Fibroblast of skin of scalp (primary cell): ENCODE results near the gene RPS6KB2.
"Not testable (repeated sequence)": the region's sequence is repeated elsewhere in the genome, so short reads cannot be mapped to it uniquely, and the experiment has no call there.

Experiments used
- DNase-seq: peaks from one replicate; pipeline ENCODE4 v3.0.0-alpha.2; 2013

The RPS6KB2 gene

DNA sequence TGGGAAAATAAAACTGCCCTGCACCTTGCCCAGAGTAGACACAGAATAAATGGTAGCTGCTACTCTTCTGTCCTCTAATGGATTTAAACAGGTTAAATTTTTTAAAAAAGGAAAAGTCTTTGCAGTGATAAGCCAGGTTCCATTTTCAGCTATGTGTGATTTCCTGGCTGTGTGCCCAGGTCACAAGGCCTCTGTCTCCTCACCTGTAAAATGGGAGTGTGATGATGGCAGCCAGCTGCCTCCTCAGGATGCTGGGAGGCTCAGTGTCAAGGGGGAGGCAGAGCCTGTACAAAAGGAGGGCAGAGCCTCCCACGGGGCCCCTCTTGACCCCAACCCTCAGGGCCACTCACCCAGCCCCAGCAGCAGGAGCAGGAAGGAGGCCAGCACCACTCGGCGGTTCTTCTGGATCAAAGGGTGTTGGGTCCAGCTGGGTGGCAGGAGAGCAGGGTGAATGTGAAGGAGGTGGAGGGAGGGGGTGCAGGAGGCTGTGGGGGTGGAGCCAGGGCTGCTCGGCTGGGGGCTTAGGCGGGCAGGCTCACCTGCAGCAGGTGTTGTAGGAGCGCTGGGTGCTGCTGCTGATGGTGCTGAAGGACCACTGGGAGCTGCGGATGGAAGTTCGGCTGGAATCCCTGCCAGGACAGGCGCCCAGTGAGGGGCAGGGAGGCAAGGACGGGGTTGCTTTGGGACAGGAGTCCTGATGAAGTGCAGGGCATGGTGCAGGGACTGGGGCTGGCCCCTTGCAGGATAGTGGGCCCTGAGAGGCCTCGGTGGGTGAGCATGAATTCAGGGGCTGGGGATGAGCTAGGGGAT lies 38.9 kb downstream of the RPS6KB2 start:
- DNase-seq: no peak

DNA sequence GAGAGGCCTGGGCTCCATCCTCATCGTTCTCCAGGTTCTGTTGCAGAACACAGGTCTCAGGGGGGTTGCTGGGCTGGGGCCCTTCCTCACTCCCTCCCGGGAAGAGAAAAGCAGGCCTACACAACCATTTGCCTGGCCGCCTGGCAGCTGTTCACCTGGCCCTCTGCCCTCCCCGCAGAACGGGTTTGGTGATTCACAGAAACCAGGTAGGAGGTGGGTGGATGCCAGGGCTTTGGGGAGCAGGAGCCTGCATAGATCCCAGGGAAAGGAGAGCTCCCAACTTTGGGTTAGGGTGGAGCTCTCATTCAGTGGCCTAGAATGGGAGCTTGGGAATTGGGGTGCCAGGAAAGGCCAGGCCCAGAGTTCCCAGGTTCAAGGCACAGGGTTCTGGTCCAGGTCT lies 39.8 kb downstream of the RPS6KB2 start:
- DNase-seq: no peak

DNA sequence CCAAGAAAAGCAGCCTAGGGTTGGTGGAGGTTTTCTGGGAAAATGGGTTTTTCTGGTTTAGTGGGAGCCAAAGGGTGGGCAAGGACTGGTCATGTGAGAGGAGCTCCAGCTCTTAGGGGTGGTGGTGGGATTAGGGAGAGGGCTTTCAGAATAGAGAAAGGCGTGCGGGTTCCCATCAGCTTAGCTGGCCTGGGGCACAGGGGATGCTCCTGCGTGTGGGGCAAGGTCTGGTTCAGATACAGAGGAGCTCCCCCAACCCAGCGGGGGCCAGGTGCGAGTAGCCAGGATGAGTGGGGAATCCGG lies 40.1 kb downstream of the RPS6KB2 start:
- DNase-seq: no peak

DNA sequence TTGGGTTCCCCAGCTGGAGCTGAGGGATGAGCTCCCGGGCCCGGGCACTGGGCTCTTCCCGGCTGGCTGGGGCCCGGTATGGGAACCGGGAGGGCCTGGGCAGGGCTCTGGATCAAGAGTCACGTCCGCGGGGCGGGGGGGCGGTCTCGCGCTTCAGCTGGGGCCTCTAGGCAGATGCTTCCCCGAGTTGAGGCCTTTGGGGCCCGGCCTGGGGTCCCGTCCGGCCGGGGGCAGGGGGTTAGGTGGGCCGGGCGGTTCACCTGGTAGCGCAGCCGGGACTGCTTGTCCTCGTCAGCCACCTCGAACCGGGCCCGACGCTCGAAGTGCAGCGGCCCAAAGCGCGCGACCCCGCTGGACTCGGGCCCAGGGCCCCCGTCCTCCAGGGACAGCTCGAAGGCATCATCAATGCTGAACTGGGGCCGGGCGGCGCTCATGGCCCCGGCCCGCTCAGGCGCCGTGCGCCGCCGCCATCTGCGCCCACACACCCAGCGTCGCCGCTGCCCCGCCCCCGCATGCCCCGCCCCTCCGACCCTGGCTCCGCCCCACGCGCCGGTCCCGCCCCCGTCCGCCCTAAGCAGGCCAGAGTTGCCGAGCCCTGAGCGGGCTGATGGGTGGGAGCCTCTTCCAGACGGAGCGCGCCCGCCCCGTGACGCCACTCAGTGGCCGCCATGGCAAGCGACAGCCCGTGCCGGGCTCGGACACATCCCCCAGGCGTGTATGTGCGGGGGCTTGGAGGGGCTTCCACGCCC lies 40.6 kb downstream of the RPS6KB2 start, which contains the start of gene TMEM134:
Gene TMEM134 (minus strand): TSS at position 493 of the 749 bp plus-strand sequence. CDS start 59 bp downstream, at position 434.
- DNase-seq: peak; percentile 94

DNA sequence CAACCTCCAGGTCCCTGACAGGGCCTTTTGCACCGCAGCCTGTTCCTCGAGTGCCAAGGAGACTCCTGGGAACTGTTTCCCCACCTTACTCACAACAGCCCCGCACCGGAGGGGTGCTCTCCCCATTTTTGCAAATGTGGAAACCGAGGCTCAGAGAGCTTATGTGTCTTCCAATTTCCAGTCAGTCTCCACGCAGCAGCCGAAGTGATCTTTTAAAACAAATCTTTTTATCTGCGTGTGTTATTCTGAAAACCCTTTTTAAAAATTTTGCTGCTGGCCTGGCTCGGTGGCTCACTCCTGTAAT lies 41.2 kb downstream of the RPS6KB2 start:
- no peak for DNase-seq

DNA sequence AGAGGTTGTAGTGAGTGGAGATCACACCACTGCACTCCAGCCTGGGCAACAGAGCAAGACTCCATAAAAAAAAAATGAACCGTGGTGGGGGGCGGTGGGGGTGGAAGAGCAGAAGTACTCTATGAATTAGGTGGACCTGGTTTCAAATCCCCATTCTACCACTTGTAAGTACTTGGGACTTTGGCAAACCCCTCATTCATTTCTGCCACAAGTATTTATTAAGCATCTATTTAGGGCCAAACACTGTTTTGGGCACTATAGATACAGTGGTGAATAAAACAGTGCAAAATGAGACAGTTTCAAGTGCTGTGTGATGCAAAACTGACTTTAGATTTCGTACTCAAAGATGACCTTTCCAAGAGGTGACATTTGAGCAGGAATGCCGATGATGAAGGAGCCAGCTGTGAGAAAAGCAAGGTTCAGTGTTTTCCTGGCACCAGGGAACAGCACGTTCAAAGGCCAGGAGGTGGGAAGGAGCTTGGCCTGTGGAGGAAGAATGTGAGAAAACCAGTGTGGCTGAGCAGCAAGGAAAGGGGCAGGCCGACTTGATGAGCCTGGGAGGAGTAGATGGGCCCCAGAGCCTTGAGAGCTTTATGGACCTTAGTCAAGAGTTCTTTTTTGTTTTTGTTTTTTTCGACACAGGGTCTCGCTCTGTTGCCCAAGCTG lies 42.2 kb downstream of the RPS6KB2 start:
- no peak for DNase-seq

DNA sequence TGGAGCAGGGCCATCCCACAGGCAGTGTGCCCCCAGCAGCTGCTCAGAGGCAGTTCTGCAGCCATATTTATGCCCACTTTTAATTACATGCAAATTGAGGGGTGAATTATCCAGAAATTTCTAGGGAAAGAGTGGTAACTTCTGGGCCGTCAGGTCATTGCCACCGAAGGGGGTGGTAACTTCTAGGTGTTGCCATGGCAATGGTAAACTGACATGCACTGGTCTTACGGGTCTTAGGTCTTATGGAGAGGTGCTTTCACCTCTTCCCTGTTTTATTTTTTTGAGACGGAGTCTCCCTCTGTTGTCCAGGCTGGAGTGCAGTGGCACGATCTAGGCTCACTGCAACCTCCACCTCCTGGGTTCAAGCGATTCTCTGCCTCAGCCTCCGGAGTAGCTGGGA lies 44.6 kb downstream of the RPS6KB2 start:
- no peak for DNase-seq

DNA sequence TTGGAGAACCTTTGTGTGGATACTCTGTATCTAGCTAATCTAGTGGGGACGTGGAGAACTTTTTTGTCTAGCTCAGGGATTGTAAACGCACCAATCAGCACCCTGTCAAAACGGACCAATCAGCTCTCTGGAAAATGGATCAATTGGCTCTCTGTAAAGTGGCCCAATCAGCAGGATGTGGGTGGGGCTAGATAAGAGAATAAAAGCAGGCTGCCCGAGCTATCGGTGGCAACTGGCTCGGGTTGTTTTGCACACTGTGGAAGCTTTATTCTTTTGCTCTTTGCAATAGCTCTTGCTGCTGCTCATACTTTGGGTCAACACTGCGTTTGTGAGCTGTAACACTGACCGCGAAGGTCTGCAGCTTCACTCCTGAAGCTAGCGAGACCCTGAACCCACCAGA lies 48.4 kb downstream of the RPS6KB2 start:
- DNase-seq: not testable (repeated sequence)

DNA sequence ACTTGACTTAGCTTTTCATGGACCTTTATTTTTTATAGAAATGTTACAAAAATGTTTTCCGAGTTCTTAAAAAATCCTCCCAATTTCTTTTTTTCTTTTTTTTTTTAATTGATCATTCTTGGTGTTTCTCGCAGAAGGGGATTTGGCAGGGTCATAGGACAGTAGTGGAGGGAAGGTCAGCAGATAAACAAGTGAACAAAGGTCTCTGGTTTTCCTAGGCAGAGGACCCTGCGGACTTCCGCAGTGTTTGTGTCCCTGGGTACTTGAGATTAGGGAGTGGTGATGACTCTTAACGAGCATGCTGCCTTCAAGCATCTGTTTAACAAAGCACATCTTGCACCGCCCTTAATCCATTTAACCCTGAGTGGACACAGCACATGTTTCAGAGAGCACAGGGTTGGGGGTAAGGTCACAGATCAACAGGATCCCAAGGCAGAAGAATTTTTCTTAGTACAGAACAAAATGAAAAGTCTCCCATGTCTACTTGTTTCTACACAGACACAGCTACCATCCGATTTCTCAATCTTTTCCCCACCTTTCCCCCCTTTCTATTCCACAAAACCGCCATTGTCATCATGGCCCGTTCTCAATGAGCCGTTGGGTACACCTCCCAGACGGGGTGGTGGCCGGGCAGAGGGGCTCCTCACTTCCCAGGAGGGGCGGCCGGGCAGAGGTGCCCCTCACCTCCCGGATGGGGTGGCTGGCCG lies 49.2 kb downstream of the RPS6KB2 start:
- not testable (repeated sequence) for DNase-seq

DNA sequence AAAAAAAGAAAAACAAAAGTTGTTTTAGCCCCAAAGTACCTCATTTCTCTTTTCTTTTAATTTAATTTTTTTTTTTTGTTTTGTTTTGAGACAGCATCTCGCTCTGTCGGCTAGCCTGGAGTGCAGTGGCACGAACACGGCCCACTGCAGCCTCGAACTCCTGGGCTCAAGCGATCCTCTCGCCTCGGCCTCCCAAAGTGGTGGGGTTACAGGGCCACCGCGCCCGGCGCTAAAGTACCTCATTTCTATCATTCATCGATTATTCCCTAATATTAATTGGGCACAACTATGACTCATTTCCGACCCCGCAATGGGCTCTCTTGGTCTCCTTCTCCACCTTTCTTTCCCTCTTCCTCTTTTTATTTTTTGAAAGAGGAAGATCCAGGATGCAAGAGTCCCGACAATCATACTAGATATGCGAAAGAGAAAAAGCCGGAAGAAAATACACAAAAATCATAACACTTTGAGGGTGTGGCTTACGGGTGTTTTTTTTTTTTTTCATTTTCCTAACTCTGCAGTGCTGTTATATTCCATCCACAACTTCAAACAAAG lies 54.1 kb downstream of the RPS6KB2 start:
- DNase-seq: no peak

DNA sequence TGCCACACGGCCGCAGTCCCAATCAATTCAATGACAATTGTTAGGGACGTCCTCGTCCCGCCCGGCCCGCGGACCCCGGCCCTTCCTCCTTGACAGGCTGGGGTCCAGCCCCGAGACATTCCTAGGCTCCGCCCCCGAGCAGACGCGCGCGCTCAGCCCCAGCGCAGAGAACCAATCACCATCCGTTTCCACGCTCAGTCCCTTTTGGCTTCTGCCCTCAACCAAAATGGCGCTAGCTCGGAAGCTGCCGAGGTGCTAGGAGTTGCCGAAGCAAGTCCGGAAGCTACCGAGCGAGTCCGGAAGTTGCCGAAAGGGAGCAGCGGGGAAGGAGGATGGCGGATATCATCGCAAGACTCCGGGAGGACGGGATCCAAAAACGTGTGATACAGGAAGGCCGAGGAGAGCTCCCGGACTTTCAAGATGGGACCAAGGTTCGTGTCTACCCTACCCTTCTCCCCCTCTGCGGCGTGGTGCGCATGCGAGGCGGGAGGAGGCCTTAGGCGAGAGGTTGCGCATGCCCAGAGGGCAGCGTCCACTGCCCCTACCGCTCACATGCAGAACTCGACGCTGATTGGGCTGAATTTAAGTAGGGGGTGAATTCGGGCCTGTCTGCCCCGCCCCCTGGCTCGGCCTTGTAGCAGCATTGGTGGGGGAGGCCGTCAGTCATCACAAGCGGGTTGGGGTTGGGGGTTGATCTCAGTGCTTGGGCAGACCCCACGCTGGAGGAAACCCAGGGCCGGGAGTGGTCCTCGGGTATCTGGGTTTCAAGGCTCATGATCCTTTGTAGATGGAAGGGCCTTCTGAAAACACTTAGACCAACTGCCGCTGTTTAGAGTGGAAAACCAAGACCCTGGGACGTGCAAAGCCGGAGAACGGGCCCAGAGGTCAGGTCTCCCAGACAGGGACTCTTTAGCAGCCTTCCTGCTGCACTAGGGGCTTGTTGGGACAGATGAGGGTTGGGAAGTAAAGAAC lies 54.8 kb downstream of the RPS6KB2 start, which contains the start of gene AIP:
Gene AIP (plus strand): TSS at position 200 of the 972 bp plus-strand sequence. CDS start 133 bp downstream, at position 333.
- DNase-seq: peak; percentile 98

DNA sequence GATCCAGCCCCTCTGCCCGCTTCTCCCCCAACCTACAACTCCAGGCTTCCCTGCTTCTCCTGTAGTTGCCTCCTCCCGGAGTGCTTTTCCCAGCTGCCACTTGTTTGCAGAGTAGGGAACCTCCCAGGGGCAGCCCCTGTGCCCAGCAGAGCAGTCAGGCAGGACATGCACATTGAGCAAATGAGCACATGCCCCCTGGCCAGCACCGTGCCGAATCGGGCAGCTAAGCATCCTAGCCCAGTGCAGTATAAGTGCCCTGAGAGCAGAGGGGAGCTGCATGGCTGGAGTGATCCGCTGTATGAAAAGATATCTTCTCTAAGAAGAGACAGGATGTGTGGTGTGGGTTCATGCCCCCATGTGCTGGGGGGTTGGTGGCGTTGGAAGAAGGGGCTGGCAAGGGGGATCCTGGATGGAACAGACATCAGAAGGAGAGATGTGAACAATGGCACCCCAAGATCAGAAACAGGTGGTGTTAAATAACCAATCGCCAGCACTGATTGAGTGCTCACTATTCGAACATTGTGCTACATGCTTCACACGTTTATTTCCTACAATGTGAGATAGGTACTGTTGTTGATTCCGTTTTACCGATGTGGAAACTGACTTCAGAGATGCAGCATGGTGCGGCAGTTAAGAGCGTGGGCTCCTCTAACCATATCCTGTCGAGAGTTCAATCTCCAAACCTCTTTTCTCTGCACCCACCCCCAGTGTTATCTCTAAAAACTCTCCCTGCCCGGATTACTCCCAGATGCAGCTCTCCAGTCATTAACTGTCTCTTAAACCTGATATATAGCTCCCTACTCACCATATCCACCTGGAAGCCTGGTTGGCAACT lies 55.8 kb downstream of the RPS6KB2 start:
- DNase-seq: no peak

DNA sequence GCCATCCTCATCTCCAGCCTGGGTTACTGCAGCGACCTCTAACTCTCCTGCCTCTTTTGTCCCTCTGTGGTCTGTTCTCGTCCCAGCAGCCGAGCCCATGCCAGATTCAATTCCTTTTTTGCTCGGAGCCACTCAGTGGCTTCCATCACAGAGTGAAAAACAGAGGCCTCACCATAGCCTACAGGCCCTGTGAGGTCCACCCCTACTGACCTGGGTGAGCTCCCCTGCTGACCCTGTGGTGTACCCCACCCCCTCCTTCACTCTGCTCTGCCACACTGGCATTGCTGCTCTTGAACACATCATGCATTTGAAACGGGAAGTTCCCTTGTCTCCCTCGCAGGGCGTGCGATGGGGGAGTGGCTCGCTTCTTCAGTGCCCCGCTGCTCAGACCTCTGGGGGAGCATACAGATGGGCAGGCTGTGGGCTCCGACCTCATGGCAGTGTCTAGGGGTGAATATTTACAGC lies 56.6 kb downstream of the RPS6KB2 start:
- DNase-seq: no peak
